HG03558 (cell line): ENCODE results near the gene RTP1.
"Not testable (repeated sequence)": the region's sequence is repeated elsewhere in the genome, so short reads cannot be mapped to it uniquely, and the experiment has no call there.

ENCODE experiments used
- ATAC-seq: cut with Tn5 transposase; IDR thresholded peaks from one replicate; pipeline ENCODE4 v1.9.1; 2021; ENCODE audit warnings: moderate number of reproducible peaks; ENCODE audit not compliant: unreplicated experiment; ENCODE audit errors: extremely low read depth

RTP1 gene

DNA sequence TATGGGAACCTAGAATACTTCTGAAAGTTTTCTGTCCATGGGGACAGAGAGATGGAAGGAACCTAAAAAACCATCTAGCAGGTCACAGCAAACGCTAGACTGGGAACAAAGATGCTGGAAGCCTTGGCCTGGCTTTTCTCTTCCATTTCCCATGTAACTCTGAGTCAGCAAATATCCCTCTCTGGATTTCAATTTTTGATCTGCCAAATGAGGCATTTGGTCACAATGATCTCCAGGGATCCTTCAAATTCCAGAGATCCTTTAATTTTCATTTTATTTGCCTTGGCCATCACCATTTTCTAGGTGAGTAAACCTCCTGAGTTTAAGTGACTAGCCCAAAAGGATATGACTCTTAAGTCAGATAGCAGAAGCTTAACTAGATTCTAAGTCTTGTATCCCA lies 39.7 kb downstream of the RTP1 start:
- ATAC-seq: no peak

DNA sequence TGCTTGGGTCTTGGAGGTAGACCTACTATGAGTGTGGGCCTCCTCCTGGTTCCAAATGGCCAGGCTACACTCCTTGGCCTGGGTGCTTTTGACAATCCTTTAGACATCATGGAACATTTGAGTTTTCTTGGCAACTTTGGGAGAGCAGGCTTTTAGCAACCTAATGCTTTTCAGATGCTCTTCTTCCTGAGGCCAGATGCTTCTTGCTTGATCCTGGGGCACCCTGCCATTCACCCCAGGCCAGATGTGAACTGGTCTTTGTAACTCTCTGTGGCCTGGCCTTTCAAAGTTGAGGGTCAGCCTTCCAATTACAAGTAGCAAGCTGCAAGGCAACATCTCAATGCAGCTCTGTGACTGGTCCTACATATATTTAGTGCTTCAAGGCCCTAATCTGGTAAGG lies 40.5 kb downstream of the RTP1 start:
- ATAC-seq: no peak

DNA sequence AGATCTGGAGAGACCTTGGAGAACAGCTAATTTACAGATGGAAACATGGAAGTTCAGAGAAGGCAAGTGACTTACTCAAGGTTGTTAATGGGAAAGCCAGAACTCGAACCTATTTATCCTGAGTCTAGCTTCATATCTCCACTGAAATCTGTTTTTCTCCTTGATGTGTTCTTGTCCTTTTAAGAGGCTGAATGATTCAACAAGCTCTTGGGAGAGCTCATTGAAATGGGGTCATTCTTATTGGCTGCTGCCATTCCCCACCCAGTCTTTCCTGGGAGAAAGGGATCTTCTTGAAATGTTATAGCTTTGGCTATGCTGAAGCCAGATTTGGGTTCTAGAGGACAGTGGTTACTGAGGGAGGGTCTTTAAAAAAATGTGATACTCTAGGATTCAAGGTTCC lies 41.0 kb downstream of the RTP1 start:
- no peak for ATAC-seq

DNA sequence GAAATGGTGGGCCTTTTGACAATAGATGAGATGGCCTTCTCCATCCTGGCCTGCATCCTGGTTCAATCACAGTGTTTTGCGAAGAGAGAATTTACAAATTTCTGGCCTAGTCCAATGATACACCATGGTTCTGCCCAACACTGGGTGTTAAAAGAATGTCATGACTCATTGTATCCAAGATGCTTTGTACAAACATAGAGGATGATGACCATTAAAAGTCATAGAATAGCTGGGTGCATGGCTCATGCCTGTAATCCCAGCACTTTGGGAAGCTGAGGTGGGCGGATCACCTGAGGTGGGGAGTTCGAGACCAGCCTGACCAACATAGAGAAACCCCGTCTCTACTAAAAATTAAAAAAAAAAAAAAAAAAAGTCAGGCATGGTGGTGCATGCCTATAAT lies 41.5 kb downstream of the RTP1 start:
- ATAC-seq: not testable (repeated sequence)

GRCh38 chr3:187242435-187242834 lies 45.1 kb downstream of the RTP1 start:
- ATAC-seq: no peak

- no peak for ATAC-seq
Measured at GRCh38 chr3:187242900-187243299, 45.6 kb downstream of the RTP1 start.

DNA sequence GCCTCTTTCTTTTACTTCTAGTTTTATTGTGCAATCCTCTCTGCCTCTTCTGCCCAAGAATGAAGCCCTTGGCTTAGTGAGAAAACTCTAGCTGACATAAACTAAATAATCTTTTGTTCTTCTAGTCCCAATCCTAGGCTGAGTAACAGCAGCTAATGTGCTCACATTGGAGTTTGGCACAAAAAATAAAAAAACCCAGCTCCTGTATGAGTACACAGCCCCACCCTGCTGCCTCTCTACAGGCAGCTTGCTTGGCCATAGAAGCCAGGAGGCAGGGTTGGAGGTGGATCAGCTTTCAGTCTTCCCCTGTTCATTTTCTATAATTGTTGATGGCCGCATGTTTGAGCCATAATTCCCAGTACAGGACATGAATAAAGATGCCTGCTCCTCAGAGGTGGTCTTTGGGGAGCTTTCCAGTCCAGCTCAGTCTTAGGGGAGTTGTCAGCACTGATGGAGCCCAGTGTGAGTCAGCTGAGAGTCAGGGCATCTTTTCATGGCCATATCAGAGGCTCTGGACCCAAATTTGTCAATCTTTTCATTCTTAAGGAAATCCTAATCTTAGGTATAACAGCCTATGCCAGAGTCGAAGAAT lies 46.7 kb downstream of the RTP1 start:
- no peak for ATAC-seq

- ATAC-seq: no peak
Measured at GRCh38 chr3:187247398-187247797, 50.1 kb downstream of the RTP1 start.
